ENCODE data around the gene NAA60.

NAA60 gene

DNA sequence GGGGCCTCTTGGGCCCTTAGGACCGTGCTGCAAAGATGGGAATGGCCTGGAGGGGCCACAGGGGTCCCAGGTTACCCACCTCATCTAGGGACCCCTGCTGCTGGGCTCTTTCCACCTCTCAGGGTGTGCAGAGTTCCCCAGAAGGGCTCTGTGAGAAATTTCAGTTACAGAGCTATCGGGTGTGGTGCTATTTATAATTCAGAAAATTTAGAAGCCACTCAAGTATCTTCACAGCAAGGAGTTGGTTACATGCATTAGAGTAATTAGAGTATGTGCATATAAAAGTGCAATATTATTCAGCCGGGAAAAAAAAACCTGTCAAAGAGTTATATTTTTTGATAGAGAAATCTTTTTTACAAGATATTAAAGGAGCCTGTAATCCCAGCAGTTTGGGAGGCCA lies 32.9 kb downstream of the NAA60 start:
- TF ChIP-seq, protein P1, sequence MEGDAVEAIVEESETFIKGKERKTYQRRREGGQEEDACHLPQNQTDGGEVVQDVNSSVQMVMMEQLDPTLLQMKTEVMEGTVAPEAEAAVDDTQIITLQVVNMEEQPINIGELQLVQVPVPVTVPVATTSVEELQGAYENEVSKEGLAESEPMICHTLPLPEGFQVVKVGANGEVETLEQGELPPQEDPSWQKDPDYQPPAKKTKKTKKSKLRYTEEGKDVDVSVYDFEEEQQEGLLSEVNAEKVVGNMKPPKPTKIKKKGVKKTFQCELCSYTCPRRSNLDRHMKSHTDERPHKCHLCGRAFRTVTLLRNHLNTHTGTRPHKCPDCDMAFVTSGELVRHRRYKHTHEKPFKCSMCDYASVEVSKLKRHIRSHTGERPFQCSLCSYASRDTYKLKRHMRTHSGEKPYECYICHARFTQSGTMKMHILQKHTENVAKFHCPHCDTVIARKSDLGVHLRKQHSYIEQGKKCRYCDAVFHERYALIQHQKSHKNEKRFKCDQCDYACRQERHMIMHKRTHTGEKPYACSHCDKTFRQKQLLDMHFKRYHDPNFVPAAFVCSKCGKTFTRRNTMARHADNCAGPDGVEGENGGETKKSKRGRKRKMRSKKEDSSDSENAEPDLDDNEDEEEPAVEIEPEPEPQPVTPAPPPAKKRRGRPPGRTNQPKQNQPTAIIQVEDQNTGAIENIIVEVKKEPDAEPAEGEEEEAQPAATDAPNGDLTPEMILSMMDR (conservative IDR thresholded peaks at IDR 0.05; ENCODE audit: low read length): no peak
- no peak overlapping the region for H3K4me3 ChIP-seq (ENCODE audit: low read length)

DNA sequence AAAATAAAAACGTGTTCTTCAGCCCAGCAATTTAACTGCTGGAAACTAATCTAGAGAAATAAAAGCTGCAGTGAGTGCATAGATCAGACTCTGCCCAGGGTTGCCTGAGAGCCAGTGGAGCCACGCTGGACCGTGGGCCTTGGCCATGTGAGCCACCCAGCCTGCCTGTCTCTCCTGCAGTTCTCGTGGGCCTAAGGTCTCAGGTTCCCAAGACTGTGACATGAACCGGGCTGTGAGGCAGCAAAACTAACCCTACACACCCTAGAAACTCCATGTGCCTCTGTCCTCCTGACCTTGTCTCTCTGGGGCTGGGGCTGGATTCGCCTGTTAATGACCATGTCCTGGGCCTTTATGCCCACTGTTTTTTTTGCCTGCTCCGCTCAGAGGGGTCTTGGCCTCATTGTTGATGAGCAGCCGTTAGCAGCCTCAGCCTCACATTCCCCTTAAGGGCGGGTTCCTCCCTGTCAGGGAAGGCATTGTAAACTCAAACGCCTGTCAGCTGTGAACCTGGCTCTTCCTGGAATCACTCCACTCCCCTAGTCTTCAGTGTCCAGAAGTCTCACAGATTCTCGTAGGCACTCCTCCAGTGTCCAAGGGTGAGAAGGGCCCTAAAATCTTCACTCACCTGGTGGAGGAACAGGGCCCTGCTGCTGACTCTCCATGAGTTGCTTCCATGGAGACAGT lies 34.9 kb downstream of the NAA60 start:
- H3K4me3 ChIP-seq (ENCODE audit: low read length): no peak overlapping the region
- TF ChIP-seq, protein P1 (conservative IDR thresholded peaks at IDR 0.05; ENCODE audit: low read length): no peak
- no peak for DNase-seq (ENCODE audit: low read depth)

More for the DNA sequence above, 32.9 kb downstream of the NAA60 start:
- no peak for DNase-seq (ENCODE audit: low read depth)

DNA sequence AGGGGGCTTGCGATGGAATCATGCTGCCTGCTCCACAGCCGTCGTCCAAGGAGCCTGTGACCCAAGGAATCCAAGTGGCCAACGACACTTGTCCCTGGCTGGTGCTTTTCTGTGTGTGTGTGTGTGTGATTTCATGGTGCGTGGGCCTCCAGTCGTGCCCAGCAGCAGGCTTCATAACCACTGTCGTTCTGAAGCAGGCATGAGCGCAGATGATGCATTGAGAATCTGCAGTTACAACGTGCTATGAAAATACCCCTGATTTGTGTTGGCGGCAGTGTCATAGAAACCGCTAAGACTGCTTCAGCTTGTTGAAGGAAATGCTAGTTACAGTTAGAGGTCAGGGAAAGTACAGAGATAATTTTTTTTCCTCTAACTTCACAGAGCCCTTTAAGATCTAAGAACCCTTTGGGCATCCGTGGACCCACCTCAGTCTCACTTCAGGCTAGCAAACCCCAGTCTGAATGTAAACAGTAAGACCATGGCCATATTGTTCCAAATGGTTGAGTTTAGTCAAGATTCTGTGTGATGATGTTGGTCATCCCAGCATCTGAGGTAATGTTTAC lies 36.3 kb downstream of the NAA60 start:
- no peak for DNase-seq (ENCODE audit: low read depth)
- TF ChIP-seq, protein P1 (conservative IDR thresholded peaks at IDR 0.05; ENCODE audit: low read length): no peak
- no peak overlapping the region for H3K4me3 ChIP-seq (ENCODE audit: low read length)

DNA sequence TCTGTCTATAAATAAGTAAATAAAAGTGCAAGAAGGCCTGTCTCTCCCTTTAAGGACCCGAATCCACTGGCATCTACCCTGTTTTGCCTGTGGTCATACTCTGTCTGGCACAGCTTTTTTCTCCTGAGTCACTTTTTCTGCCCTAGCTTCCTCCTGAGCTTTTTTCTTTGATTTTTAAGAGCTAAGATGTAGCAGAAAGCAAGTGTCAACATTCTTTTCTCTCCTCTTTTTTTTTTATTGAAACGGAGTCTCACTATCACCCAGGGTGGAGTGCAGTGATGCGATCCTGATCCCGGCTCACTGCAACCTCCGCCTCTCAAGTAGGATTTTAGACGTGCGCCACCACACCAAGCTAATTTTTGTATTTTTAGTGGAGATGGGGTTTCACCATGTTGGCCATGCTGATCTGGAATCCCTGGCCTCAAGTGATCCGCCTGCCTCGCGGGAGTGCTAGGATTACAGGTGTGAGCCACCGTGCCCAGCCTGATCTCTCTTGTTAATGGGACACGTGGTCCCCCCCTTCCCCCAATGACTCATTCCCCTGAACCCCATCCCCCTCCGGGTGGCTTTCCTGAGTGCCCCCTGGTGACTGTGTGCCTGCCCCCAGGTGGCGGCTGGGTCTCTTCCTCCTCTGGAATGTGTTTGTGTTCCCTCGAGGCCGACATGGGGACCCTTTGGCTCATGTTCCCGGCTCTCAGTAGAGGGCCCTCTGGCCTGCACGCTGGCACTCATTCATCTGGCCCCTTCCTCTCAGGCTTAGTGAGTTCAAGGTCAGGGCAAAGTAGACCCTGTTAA lies 37.6 kb downstream of the NAA60 start:
- TF ChIP-seq, protein P1 (conservative IDR thresholded peaks at IDR 0.05; ENCODE audit: low read length): no peak
- H3K4me3 ChIP-seq (ENCODE audit: low read length): no peak overlapping the region
- DNase-seq (ENCODE audit: low read depth): no peak

DNA sequence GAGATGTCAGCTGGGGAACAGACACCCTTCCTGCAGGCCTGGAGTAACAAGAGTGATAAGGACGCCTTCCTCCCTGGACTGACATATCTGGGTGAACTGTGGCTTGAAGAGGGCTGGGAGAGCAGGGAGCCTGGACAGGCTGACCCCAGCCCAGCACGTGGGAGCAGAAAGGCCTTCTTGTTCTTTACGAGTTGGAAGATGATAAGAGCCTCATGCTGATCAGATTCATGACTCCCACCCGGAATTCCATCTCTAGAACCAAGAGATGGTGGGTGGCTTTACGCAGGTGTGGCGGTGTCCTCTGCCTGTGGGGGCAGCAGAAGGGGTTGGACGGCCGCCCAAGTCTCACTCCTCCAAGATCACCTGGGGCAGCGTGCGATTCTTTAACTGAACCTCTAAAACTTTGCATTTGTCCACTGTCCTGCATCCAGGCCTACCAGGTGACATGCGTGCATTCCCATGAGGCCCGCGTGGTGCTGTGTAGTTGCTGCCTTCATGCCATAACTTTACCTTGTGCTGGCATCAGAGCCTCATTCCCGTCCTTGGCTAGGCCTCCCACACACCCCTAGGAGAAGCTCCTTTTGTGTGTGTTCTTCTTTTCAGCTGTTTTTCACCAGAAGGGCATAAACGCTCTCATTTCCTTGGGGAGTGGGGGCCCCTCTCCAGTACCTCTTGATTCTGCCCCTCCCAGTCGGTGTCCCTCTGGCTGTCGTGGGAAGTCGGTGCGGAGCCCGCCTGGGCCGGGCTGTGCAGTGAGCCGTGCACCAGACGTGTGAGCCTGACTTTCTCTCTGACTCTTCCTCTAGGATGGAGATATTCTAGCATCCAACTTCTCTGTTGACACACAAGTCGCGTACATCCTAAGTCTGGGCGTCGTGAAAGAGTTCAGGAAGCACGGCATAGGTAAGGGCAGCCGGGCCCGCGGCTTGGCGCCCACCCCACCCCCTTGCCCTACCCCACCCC lies 38.5 kb downstream of the NAA60 start:
- TF ChIP-seq, protein P1 (conservative IDR thresholded peaks at IDR 0.05; ENCODE audit: low read length): no peak
- no peak for DNase-seq (ENCODE audit: low read depth)
- H3K4me3 ChIP-seq (ENCODE audit: low read length): no peak overlapping the region

DNA sequence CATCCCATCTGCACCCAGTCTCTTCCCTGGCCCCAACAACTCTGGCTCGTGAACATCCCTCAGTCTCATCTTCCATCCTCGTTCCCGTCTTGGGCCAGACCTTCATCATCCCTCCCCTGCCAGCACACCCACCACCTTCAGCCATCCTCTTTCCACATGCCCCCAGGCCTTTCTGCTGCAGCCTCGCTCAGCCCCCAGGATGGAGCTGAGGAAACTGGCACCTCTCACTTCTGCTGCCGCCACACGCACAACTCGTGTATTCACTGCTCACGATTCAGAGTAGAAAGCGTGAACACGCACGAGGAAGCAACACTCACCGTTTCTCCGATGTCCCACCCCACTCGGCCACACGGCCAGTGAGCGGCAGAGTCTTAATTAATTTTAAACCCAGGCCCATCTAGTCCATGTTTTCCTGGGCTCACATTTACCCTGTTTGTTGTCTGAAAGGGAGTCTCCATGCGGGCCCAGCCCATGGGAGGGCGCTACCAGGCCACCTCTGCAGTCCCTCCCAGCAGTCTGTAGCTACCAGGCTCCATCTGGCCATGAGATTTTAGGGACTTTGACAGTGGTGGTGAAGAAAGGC lies 39.3 kb downstream of the NAA60 start:
- no peak overlapping the region for H3K4me3 ChIP-seq (ENCODE audit: low read length)
- TF ChIP-seq, protein P1 (conservative IDR thresholded peaks at IDR 0.05; ENCODE audit: low read length): no peak
- no peak for DNase-seq (ENCODE audit: low read depth)
